ENCODE measurements around the gene PBLD.
"Not testable (repeated sequence)": the region's sequence is repeated elsewhere in the genome, so short reads cannot be mapped to it uniquely, and the experiment has no call there.

The PBLD gene

DNA sequence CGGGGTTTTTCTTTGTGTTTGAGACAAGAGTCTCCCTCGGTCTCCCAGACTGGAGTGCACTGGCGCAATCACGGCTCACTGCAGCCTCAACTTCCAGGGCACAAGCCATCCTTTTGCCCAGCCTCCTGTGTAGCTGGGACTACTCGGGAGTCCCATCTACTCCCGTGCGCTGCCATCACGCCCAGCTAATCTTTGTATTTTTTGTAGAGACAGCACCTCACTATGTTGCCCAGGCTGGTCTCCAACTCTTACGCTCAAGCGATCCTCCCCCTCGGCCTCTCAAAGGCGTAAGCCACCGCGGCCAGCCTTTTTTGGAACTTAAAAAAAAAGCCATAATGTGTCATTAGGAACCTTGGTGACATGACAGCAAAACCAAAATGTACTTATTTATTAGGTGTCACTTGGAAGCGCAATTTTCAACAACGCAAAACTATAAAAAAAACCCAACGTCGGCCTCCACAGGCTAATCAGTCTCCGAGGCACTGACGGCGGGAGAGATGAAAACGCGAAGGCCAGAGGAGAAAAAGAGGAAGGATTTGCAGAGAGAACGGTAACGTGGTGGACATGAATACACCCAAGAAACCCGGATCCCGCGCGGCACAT, 1.8 kb downstream of the PBLD start:
- DNase-seq, result no peak

DNA sequence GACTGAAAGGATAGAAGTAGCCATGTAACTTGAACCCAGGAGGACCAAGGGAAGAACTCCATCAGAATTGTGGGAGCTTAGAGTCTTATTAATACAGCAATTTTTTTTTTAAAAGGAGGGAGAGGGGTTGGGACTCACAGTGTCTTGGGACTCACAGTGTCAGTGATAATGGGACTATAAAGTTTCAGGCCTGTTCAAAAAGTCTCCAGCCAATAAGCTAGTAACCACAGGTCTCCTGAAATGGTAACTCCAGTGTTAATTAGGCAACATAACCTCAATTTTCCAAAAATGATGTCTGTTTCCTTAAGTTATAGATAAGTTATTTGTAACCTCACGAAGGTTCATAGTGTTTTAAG, 3.2 kb downstream of the PBLD start:
- DNase-seq, result no peak

DNA sequence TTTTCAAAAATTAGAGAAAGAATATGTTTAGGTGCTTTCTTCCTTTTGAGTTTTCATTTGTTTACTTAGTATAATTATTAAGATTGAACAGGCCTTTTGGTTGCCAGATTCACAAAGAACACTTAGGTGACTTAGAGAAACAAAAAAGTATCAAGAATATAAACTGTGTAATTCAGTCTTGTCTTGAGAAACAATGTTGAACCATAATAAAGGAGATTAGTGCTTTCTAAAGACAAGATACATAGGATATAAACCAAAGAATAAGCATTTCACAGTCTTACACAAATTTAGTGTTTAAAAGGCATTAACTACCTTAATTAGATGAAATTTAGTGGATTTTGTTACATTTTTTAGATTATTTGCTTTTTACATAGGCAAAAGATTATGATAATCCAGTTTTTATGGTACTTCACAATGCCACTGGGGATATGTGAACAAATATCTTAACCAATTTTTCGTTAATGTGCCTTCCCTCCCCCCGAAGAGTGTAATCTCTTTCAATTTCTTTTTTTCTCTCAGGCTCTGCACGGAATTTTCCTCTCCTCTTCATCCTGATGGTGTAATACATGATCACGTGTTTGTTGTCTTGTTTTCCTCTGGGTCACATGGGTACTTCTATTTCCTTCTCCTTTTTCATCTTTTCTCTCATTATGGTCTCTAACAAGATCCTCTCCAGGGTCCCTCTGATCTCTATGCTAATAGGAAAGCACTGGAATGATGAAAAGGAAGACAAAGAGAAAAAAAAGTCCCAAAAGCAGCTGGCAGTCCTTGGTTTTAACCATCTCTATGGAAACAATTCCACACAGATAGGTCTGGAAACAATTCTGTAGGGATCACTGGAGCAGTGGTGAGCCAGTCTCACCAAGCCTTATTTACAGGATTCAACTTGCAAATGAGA, 4.6 kb downstream of the PBLD start:
- no peak for DNase-seq

DNA sequence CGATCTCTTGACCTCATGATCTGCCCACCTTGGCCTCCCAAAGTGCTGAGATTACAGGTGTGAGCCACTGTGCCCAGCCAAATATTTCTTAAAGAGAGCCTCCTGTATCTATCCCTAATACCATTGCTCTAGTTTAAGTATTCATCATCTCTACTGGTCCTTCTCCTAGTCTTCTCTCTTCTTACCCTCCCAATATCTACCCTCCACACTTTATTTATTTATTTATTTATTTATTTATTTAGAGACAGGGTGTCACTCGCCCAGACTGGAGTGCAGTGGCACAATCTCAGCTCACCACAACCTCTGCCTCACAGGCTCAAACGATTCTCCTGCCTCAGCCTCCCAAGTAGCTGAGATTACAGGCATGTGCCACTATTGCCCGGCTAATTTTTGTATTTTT, 8.3 kb downstream of the PBLD start:
- DNase-seq, result not testable (repeated sequence)

DNA sequence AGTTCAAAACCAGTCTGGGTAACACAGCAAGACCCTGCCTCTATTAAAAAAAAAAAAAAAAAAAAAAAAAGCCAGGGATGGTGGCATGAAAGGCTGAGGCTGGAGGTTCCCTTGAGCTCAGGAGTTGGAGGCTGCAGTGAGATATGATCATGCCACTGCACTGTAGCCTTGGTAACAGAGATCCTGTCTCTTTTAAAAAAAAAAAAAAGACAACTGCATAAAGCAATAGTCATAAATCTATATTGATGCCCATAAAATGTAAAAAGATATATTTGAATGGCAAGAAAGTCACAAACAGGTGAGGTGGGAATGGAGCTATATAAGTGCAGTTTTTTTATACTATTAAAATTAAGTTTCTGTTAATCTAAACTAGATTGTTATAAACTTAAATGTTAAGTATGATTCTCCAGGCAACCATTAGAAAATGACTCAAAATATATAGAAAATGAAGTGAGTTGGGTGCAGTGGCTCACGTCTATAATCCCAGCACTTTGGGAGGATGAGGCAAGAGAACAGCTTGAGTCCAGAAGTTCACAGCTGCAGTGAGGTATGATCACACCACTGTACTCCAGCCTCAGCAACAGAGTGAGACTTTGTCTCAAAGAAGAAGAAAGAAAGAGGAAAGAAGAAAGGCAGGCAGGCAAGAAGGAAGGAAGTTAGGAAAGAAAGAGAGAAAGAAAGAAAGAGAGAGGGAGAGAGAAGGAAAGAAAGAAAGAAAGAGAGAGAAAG, 14.2 kb downstream of the PBLD start:
- DNase-seq, result no peak

DNA sequence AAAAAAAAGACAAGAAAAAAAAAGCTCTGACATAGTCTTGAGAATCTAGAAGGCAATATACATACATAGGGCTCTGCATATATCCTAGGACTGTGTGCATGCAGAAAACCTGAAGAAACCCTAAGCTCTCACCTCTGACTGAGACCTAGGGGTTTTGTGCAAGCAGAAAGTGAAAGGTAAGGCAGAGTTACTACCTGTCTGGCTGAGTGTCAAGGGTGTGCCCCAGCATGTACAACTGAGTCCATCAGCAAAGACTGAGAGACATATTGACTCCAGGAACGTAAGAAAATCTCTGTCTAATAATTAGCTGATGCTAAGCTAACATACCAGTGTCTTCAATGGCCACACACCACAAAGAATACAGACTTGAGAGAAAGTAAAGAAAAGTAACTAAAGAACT, 17.1 kb downstream of the PBLD start:
- DNase-seq, result no peak

DNA sequence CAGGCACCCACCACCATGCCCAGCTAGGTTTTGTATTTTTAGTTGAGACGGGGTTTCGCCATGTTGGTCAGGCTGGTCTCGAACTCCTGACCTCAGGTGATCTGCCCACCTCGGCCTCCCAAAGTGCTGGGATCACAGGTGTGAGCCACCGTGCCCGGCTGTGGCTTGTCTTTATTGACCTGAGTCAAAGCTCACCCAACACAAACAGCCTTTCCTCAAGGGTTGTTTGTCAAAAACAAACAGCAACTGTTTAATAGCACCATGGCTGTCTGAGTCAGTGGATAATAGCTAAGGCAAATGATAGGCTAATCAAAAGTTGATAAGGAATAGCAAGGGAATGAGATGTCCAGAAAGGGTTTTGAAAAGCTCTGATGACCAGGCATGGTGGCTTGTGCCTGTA, 17.8 kb downstream of the PBLD start:
- DNase-seq, result not testable (repeated sequence)

DNA sequence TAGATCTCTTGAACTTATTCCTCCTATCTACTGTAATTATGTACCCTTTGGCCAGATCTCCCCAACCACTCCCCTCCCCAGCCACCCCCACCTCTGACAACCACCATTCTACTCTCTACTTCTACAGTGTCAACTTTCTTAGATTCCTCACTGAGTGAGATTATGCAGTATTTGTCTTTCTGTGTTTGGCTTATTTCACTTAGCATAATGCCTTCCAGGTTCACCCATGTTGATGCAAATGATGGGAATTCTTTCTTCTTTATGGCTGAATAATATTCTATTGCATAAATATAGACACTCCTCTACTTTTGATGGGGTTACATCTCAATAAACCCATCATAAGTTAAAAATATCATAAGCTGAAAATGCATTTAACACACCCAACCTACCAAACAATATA, 22.2 kb downstream of the PBLD start:
- DNase-seq, result no peak

DNA sequence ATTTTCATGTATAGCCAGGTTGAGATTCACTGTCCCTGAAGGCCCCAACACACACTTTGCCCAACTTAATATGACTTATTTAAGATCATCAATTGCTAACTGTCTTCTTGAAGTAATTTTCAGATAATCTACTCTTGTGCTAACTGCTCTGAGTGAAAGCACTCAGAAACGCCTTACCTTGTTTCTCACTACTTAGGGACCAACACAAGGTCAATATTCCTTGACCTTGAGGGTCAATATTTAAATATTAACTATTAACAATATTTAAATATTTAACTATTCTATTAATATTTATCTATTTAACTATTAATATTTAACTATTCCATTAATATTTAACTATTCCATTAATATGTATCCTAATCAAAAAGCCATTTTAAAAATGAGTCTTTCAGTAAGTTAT, 26.9 kb downstream of the PBLD start:
- no peak for DNase-seq

DNA sequence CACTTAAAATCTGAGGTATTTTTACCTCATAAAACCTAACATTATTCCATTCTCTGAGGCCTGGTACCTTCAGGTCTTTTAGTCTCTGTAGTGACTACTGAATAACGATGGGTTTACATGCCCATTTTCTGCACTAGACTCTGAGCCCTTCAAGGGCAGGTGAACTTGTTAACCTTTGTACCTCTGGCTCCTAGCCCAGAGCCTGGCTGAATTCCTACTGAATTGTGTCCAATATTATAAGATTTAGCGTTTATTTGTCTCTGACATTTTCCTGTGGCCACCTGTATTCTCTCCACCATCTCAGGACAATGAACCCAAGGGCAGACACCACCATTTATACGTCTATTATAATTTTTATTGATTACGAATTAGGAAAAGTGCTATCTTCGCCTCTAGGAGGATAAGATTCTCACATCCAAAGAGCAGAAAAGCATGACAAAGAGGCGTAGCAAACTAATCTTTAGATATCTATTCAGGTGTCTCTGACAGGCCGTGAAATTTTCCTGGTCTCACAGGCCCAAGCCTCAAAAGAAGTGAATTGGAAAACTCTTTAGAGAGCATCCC, 28.8 kb downstream of the PBLD start:
- DNase-seq, result no peak

DNA sequence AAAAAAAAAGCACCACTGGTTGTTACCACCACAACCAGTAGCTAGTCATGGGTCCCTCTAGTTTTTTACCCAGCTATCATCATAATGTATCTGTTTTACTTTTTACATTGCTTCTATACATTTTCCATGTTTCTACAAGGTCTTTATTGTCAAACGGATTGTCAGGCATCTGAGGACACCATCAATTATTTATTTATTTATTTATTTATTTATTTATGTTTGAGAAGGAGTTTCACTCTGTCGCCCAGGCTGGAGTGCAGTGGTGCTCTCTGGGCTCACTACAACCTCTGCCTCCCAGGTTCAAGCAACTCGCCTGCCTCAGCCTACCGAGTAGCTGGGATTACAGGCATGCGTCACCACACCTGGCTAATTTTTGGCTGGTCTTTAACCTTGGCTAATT, 29.9 kb downstream of the PBLD start:
- DNase-seq, result no peak

DNA sequence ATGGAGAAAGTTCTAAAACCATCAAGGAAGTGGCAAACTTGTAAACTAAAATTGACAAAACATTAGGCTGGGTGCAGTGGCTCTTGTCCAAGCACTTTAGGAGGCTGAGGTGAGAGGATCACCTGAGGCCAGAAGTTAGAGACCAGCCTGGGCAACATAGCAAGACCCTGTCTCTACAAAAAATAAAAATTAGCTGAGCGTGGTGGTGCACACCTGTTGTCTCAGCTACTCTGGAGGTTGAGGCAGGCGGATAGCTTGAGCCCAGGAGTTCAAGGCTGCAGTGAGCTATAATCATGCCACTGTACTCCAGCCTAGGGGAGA, 30.3 kb downstream of the PBLD start:
- no peak for DNase-seq

DNA sequence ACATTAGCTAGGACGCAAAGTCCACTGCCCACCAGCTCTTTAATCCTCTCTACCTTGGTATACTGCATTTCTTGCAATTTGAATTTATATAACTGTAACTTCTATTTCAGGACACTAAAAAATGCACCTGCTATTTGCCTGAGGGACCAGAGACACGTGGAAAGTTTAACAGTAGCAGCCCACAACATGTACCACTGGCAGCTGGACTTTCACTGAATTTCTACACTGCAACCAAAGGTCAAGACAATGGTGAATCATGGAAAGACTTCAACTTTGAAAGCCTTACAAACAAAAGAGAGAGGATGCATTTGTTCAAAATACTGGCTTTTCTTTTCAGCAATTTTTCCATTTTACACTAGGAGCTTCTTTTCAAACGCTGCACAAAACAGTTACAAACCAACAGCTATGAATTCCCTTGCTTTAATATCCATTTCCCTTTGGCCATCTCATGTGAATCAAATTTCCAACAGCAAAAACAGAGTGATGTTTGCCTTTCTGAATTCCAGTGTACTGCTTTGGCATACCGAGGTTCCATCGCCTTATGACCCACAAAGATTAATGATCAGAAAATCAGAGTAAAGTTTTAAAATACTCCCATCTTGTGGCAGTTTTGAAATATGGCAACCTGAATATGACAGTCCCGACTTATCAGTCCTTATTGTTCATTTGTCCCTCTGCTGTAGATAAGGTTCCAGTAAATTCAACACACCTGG, 30.8 kb downstream of the PBLD start:
- peak; percentile 43 for DNase-seq

DNA sequence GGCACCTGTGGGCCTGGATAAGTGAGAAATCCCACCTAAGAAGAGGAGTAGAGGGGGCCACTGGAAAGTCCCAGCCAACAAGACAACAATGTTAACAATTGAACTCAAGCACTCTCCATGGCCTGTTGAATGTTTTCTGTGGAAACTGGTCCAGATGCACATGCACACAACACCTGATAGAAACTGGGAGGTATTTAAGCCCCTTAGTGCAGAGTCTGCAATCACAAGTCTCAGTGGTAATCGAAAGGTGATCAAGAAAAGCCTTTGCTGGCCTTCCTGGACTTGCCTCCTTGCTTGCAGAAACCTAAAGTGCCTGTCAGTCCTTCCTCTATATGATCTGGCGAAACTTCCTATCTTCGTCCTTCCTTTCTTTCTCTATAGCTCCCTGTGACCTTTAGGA, 31.4 kb downstream of the PBLD start:
- DNase-seq, result no peak

DNA sequence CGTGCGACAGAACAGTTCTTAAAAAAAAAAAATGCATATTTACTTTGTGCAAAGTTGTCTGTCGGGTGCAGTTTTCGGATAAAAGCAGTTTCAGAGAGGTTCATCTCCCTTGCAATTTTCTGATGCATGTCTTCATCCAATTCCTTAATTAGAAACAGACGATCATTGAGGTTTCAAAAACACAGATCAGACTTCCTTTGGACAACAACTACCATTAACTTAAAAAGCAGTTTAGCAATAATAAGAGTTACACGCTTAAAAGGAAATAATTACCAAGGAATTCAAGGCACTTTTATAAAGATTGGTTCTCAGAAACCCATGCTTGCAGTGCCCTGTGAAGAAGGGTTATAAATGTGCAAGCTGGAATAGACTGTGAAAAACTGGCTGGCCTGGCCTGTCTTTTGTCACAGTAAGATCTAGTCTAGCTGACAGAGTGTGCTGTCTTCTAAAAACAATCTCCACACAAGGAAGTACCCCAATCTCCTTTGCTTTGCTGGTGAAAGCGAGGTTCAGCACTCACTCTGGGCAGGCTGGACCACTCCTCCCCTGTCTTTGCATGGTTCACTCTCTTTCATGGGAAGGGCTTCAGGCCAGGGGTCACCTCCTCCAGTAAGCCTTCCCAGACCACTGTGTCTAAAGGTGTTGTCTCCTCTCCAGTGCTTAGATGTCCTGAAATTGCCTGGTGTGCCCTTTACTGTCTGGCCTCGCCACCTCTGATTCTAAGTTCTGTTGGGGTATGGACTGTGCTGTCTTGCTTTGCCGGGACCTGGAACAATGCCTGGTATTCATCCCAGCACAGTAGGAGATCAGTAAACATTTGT, 35.7 kb downstream of the PBLD start:
- no peak for DNase-seq

DNA sequence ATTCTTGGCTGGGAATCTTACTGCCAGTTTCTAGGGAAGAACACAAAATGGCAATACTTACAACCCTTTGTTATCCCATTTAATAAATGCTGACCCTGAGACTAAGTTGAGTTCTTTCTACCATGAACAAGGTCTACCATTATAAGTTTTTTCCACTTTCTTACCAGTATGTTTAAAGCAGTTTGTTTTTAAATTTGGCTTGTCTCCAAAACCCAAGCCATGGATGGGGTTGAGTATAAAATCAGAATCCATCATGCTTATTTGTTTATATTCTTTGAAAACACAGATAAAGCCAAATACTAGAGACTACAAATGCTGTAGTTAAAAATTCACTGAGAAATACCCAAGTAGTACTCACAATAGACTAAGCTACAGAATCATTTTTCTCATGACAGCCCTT, 42.0 kb downstream of the PBLD start:
- no peak for DNase-seq

DNA sequence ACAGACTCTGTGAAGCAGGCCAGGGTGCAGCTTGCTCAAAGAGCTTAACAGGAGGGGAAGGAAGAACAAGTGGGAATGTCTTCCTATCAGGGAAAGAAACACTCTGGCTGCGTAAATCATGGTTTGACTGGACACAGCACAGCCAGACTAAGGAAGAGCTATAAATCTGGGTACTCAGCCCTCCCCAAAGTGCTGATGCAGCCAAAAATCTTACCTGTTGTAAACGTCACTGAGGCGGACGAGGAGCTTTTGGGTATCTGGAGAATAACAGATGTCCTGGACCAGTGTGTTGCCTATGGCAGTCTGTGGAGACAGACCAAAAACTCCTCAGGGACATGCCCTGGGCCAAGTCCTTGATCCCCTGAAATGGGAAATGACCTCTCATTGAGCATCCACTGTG, 44.0 kb downstream of the PBLD start:
- DNase-seq, result no peak

DNA sequence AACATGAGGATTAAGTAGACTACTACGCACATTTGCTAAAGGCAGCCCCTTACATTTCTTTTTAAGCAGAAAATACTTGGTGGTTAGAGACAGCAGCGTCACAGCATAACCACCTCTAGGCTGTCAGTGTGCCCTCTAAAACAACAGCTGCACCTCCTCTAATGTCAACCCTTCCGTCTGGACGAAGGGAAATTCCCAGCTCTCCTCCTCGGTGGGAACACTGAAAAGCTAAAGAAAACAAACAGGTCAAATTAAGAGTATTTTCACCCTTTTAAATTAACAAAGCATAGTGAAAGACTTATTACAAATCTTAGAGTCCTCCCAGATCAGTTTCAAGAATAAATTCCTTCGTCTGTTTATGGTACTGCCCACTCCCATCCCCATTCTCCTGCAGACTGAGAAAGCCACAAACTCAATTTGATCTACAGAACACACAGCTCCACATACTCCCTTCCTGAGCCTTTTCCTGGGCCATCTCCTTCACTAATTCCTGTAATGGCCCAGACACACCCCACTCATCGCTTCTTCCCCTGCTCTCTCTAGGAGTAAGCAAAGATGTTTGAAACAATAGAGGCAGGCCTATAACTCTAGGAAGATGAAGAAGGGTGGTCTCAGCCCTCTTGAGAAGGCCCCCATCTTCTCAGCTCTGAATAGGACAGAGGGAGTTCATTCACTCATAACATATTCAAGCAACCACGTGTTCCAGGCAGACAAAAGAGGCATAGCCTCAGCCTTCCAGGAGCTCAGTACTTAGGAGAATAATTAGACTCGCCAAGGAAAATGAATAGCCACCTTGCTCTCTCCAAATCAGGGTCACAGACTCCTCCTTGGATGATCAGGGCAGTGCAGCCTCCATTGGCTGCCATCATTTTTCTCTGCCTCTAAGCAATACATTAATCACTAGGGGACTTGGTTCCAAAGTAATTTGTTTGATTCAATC, 48.4 kb downstream of the PBLD start:
- no peak for DNase-seq

DNA sequence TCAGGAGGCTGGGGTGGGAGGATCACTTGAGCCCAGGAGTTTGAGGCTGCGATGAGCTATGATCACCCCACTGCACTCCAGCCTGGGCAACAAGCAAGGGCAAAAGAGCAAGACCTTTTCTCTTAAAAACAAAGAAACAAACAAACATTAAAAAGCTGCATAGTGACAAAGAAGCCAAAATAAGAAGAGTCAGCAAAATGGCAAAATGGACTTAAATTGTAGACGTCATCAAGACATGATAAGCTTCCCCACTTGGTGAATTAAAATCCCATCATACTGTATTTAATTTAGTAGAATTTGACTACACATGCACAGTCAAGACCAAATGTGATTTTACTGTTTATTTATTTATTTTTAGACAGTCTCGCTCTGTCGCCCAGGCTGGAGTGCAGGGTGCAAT, 52.0 kb downstream of the PBLD start:
- no peak for DNase-seq

DNA sequence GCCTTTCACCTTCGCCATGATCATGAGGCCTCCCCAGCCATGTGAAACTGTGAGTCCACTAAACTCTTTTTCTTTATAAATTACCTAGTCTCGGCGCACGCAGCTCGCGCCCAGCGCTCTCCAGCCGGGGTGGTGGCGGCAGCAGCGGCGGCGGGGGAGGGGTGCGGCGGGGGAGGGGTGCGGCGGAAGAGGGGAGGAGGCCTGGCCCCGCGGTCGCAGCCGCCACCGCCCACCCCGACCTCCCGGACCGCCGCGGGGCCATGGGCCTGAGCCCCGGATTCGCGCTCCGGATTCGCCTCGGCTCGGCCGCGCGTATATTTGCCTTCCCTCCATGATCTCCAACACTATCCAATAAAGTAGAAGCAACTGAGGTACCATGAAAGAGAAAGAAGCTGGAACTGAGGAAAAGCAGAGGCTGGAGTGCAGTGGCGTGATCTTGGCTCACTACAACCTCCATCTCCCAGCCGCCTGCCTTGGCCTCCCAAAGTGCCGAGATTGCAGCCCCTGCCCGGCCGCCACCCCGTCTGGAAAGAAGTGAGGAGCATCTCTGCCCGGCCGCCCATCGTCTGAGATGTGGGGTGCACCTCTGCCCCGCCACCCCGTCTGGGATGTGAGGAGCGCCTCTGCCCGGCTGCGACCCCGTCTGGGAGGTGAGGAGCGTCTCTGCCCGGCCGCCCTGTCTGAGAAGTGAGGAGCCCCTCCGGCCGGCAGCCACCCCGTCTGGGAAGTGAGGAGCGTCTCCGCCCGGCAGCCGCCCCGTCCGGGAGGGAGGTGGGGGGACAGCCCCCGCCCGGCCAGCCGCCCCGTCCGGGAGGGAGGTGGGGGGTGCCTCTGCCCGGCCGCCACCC, 53.6 kb downstream of the PBLD start:
- DNase-seq, result not testable (repeated sequence)

Measured in CD4-positive, alpha-beta T cell treated with Interleukin-17A for 1 hour (primary cell).